Activated CD8-positive, alpha-beta memory T cell treated with anti-CD3 and anti-CD28 coated beads, Interleukin-2, amount 50 U/mL, for 24 hours (primary cell): ENCODE measurements around the gene PSTK.

Experiments
- DNase-seq: peaks from one replicate; pipeline ENCODE4 v3.0.0-alpha.2; 2020; ENCODE audit errors: extremely low read depth

Gene PSTK

GRCh38 chr10:123019264-123019663 lies 39.1 kb downstream of the PSTK start:
- DNase-seq: no peak

- no peak for DNase-seq
Measured at GRCh38 chr10:123019941-123020703, 39.9 kb downstream of the PSTK start.

- DNase-seq: no peak
Measured at GRCh38 chr10:123021517-123021916, 41.3 kb downstream of the PSTK start.

DNA sequence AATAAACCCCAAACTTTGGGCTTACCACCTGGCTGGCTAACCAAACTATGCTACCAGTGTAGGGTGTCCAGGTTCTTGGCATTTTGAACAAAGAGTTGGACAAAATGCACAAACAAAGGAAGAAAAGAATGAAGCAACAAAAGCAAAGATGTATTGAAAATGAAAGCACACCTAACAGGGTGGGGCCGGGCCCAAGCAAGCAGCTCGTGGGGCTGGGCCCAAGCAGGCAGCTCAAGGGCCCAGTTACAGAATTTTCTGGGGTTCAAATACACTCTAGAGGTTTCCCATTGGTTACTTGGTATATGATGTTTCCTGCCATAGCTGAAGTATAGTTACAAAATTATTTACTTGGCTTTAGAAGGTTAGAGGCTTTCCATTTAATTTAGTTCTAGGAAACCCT lies 44.3 kb downstream of the PSTK start:
- no peak for DNase-seq

DNA sequence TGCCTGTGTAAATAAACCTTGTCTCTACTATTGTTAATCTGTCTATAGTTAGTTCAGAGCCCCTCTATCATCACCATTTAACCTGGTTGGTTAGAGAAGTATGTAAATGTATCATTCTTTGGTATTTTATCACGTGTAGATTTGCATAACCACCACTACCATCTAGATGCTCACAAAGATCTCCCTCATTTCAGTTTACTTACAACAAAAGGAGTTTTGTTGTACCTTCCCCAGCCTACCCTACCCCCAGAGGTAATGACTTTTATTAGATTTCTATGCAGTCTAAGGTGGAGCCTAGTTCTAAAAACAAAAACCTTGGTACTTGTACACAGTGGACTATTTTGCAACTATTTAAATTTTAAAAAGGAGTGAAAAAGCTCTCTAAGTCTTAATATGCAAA lies 46.1 kb downstream of the PSTK start:
- no peak for DNase-seq

- DNase-seq: no peak
Measured at GRCh38 chr10:123027861-123028260, 47.7 kb downstream of the PSTK start.

DNA sequence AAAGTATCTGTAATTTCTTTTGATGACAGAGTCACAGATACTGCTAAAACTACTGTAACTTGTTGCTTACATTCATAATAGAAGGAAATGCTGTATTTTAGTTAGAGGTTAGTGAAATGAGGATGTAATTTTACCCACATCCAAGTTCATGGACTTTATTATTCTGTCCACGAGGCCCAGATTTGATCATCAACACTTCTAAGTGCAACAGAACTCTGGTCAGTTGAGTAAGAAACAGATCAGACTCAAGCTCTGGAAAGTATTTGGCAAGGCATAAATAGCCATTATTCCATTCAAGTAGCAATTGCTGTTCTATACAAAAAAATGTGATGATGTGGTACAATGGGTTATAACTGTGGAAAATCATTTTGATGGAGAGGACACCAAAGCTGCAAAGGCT lies 50.9 kb downstream of the PSTK start:
- DNase-seq: no peak

DNA sequence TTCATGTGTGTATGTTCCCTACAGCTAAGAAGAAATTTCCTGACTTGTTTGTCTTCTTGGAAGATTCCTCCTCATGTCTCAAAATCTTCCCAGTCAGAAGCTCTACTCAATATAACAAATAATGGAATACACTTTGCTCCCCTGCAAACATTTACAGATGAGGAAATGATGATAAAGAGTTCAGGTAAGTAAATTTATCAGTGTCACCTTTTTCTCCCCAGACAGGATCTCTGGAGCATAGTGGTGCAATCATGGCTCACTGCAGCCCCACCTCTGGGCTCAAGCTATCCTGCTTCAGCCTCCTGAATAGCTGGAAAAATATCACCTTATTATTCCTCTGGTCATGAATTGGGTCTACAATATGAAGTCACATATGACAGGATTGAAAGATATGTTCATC lies 54.1 kb downstream of the PSTK start:
- DNase-seq: no peak

DNA sequence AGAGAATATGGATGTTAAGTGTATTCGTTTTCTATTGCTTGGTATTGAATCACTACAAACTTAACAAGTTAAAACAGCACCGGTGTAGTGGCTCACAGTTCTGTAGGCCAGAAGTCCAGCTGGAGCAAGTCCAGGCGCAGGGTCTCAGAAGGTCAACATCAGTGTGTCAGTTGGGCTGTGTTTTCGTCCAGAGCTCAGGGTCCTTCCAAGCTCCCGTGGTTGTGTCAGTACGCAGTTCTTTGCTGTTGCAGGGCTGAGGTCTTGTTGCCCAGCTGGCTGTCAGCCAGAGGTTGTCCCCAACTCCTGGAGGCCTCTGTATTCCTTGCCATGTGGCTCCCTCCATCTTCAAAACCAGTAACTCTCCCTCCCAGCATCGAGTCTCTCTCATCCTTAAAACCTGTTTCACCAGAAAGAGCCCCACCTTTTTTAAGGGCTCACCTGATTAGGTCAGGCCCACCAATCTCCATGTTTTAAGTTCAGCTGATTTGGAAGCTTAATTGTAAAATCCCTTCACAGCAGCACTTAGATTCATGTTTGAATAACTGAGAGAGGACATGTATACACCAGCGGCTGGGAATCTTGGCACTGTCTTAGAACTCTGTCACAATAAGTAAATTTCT lies 55.4 kb downstream of the PSTK start:
- no peak for DNase-seq

DNA sequence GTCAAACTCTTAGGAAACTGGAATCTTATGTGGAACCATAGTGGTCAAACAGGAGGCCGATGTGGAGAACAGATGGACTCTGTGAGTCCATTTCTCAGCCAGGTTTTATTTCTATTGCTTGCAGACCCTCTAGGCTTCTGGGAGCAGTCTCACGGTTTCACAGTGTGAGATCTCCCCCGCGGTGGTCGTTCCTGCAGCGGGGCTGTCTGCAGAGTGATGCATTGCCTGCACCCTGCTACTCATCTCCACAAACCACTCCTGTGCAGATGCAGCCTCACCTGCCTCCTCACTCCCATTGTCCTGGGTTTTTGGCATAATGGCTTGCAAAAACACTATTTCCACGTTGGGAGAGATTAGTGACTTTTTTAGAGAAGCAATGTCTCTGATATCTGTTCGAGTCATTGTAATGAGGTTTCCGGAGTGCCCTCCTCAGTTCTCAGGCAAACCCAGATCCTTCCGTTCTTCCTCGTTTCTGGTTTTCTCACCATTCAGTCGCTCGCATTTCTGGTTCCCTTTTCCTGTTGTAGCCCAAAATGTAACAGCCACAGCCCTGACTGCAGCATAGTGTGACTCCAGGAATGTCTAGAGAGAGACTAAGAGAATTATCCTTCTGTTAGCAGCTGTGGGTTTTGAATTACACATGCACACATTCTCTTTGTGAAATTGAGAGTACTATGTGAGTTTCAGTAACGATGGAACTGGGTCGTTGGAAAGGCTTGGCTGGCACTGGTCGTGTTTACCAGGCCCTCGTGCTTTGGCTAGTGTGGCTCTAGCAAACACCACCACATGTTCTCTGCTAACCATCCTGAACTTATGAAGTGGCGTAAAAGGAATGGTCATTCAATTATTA lies 58.8 kb downstream of the PSTK start:
- no peak for DNase-seq

DNA sequence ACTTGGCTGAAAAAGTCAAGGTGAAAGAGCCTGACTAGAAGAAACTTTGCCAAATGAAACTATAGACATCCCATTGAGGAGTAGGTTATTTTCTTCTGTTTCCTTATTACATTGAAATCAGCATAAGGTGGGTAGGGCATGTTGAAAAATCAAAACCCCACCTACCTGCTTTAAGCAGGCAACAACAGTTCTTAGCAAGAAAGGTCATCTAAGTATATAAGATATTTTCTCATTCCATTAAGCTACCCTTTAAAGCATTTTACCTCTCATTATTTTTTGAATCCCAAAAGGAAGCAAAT lies 59.4 kb downstream of the PSTK start:
- no peak for DNase-seq
